CD8-positive, alpha-beta memory T cell (primary cell): ENCODE measurements around the gene REEP5. TPM values are rescaled to one million over a fixed set of nuclear protein-coding genes. Genes with fewer than 3 reads are reported as not detected.

ENCODE experiments used
- CTCF ChIA-PET: fragments of 350-600 bp; sonication (Branson Sonifier 250); formaldehyde crosslinking; loops from one replicate; lab custom pipeline; 2021; ENCODE audit warnings: antibody characterized with exemption; lab: Charles Lee
- POLR2A ChIA-PET: fragments of 350-600 bp; sonication (Branson Sonifier 250); formaldehyde crosslinking; loops from one replicate; lab custom pipeline; 2021; ENCODE audit warnings: antibody characterized with exemption; lab: Charles Lee
- DNase-seq, 5 donors: peaks; one replicate each; pipeline versions ENCODE4 v3.0.0 to v3.0.0-alpha.2; 2020 to 2022; ENCODE audit warnings: mixed read lengths in 1 of 5
- H3K27ac ChIP-seq: one replicate; pipeline ENCODE4 v1.7.0; 2013; ENCODE audit warnings: low read depth, mild to moderate bottlenecking, low read length, moderate library complexity
- H3K27me3 ChIP-seq: 2 replicates; pipeline ENCODE4 v1.7.0; 2013; ENCODE audit warnings: low read length, mild to moderate bottlenecking; ENCODE audit not compliant: insufficient read depth, poor library complexity, severe bottlenecking
- H3K36me3 ChIP-seq: 2 replicates; pipeline ENCODE4 v1.7.0; 2013; ENCODE audit warnings: mild to moderate bottlenecking, low read length, moderate library complexity; ENCODE audit not compliant: insufficient read depth
- H3K4me1 ChIP-seq: 2 replicates; pipeline ENCODE4 v1.7.0; 2013; ENCODE audit warnings: mild to moderate bottlenecking, low read length, moderate library complexity; ENCODE audit not compliant: insufficient read depth
- H3K4me3 ChIP-seq: 2 replicates; pipeline ENCODE4 v1.7.0; 2013; ENCODE audit warnings: mild to moderate bottlenecking, low read length
- H3K9me3 ChIP-seq: 2 replicates; pipeline ENCODE4 v1.7.0; 2013; ENCODE audit warnings: mild to moderate bottlenecking, low read length
- H3K27ac Mint-ChIP-seq, 8 donors: one replicate each; pipeline ENCODE4 v1.8.0; 2020 to 2021; ENCODE audit warnings: mixed read lengths in 8 of 8, mild to moderate bottlenecking in 6 of 8, inconsistent platforms in 3 of 8, moderate library complexity in 3 of 8
- H3K27me3 Mint-ChIP-seq, 2 donors: one replicate each; pipeline ENCODE4 v1.8.0; 2020 to 2021; ENCODE audit warnings: mixed read lengths in 2 of 2, mild to moderate bottlenecking in 1 of 2, moderate library complexity in 1 of 2
- H3K36me3 Mint-ChIP-seq, 3 donors: one replicate each; pipeline ENCODE4 v1.8.0; 2020 to 2021; ENCODE audit warnings: mixed read lengths in 3 of 3, inconsistent platforms in 1 of 3, mild to moderate bottlenecking in 1 of 3
- H3K4me1 Mint-ChIP-seq, 3 donors: one replicate each; pipeline ENCODE4 v1.8.0; 2020 to 2021; ENCODE audit warnings: mixed read lengths in 3 of 3, inconsistent platforms in 1 of 3, mild to moderate bottlenecking in 1 of 3
- H3K4me3 Mint-ChIP-seq, 7 donors: one replicate each; pipeline ENCODE4 v1.8.0; 2020 to 2021; ENCODE audit warnings: mixed read lengths in 7 of 7, mild to moderate bottlenecking in 6 of 7, moderate library complexity in 4 of 7, inconsistent platforms in 2 of 7
- H3K9me3 Mint-ChIP-seq, 5 donors: one replicate each; pipeline ENCODE4 v1.8.0; 2020 to 2022; ENCODE audit warnings: mixed read lengths in 5 of 5, mild to moderate bottlenecking in 3 of 5, moderate library complexity in 2 of 5, inconsistent platforms in 1 of 5
- polyA plus RNA-seq: library from polyadenylated mRNA; unstranded; fragments of 300-500 nt; fragmentation: Illumina TruSeq; gene quantifications from one replicate; pipeline ENCODE4 v1.2.3, GENCODE V29; 2021
- total RNA-seq, 2 experiments: library from RNA; stranded (reverse); gene quantifications; one replicate each; pipeline ENCODE4 v1.2.3, GENCODE V29; 2021

The REEP5 gene
- total and polyA plus RNA-seq, 3 experiments from 2014 or later: 63.5 to 121 (median 74.0) TPM

GRCh38 chr5:112929336-112930081 lies 7.5 kb upstream of the REEP5 start:
- ChIA-PET POLR2A (interaction anchor here (0.9 to 1.5 kb wide), 2 partner anchors 17 to 47 kb away, joined by 5 read pairs; partner anchors contain the start of gene DCP2), CTCF (interaction anchor here (1.1 kb wide), 1 partner anchor 32 kb away, joined by 4 read pairs; no protein-coding TSS in a partner anchor)

GRCh38 chr5:112923988-112924387 lies 2.0 kb upstream of the REEP5 start:
- Mint-ChIP-seq H3K4me1 (peaks cover 61 to 66% (median 64%) of the 10 kb centered on the region in 3 donors), H3K27me3 (peaks cover 0 to 1% of the 10 kb centered on the region in 2 donors), H3K36me3 (peaks cover 0 to 17% (median under 1%) of the 10 kb centered on the region in 3 donors), H3K9me3 (no peaks in the 10 kb centered on the region), H3K4me3 (peak overlapping the region; percentile 76 to 99 (median 89)), H3K27ac (peak overlapping the region; percentile 88 to 99 (median 95))
- Histone ChIP-seq H3K36me3 (no peaks in the 10 kb centered on the region), H3K27me3 (no peaks in the 10 kb centered on the region), H3K4me3 (no peak overlapping the region), H3K4me1 (peaks cover 60% of the 10 kb centered on the region), H3K9me3 (no peaks in the 10 kb centered on the region), H3K27ac (peak overlapping the region; percentile 53)
- ChIA-PET POLR2A (interaction anchor here (0.6 to 3.4 kb wide), 2 partner anchors 52 to 762 kb away, joined by 6 to 21 read pairs; partner anchors contain the start of gene DCP2), CTCF (interaction anchor here (2.6 to 4.7 kb wide), 2 partner anchors 40 to 76 kb away, joined by 7 to 28 read pairs; no protein-coding TSS in a partner anchor)
- no peak for DNase-seq

More at GRCh38 chr5:112929336-112930081, 7.5 kb upstream of the REEP5 start:
- Mint-ChIP-seq H3K4me3 (peak overlapping the region; percentile 37 to 84 (median 73)), H3K27ac (peak overlapping the region; percentile 34 to 97 (median 91)), H3K4me1 (peaks cover 42 to 55% (median 46%) of the 10 kb centered on the region in 3 donors), H3K36me3 (no peaks in the 10 kb centered on the region), H3K27me3 (no peaks in the 10 kb centered on the region), H3K9me3 (no peaks in the 10 kb centered on the region)
- peaks cover 38% of the 10 kb centered on the region for H3K4me1 ChIP-seq
- H3K27me3 ChIP-seq: no peaks in the 10 kb centered on the region
- peak overlapping the region; percentile 35 for H3K4me3 ChIP-seq
- DNase-seq: no peak
- no peaks in the 10 kb centered on the region for H3K36me3 ChIP-seq
- H3K27ac ChIP-seq: no peak overlapping the region
- no peaks in the 10 kb centered on the region for H3K9me3 ChIP-seq

- Histone ChIP-seq H3K36me3 (peaks cover 5% of the 10 kb centered on the region), H3K27ac (peak overlapping the region; percentile 53), H3K9me3 (no peaks in the 10 kb centered on the region), H3K27me3 (no peaks in the 10 kb centered on the region), H3K4me1 (peaks cover 60% of the 10 kb centered on the region), H3K4me3 (peak overlapping the region; percentile 68)
- Mint-ChIP-seq H3K4me1 (peaks cover 61 to 66% (median 64%) of the 10 kb centered on the region in 3 donors), H3K4me3 (peak overlapping the region; percentile 76 to 99 (median 89)), H3K9me3 (no peaks in the 10 kb centered on the region), H3K36me3 (peaks cover 0 to 23% (median 7%) of the 10 kb centered on the region in 3 donors), H3K27ac (peak overlapping the region; percentile 88 to 99 (median 95)), H3K27me3 (peaks cover 0 to 1% of the 10 kb centered on the region in 2 donors)
- peak; percentile 16 to 74 (median 62) for DNase-seq
- POLR2A ChIA-PET: interaction anchor here (0.6 to 3.4 kb wide), 3 partner anchors 40 to 62 kb away, joined by 3 to 21 read pairs (median 5); partner anchors contain the start of genes DCP2 and SRP19
- CTCF ChIA-PET: interaction anchor here (0.7 to 4.7 kb wide), 9 partner anchors 38 to 166 kb away, joined by 3 to 28 read pairs (median 5); partner anchors contain the start of genes DCP2 and SRP19
Observed at GRCh38 chr5:112923148-112923917, 1.3 kb upstream of the REEP5 start.

- peak overlapping the region; percentile 81 for H3K4me3 ChIP-seq
- H3K27ac Mint-ChIP-seq: peak overlapping the region; percentile 80 to 96 (median 92)
- DNase-seq: peak; percentile 39 to 71 (median 54)
- H3K4me3 Mint-ChIP-seq: peak overlapping the region; percentile 76 to 95 (median 93)
- no peaks in the 10 kb centered on the region for H3K27me3 ChIP-seq
- H3K27ac ChIP-seq: peak overlapping the region; percentile 88
- peaks cover 73 to 76% (median 74%) of the 10 kb centered on the region in 3 donors for H3K4me1 Mint-ChIP-seq
- no peaks in the 10 kb centered on the region for H3K9me3 ChIP-seq
- POLR2A ChIA-PET: interaction anchor here (0.7 to 3.4 kb wide), 6 partner anchors 10 to 593 kb away, joined by 3 to 21 read pairs (median 5); partner anchors contain the start of genes DCP2, SRP19 and YTHDC2
- CTCF ChIA-PET: interaction anchor here (0.6 to 4.7 kb wide), 13 partner anchors 14 to 213 kb away, joined by 3 to 28 read pairs (median 3); partner anchors contain the start of gene DCP2
- H3K36me3 ChIP-seq: peaks cover 10% of the 10 kb centered on the region
- peaks cover 0 to 42% (median 14%) of the 10 kb centered on the region in 3 donors for H3K36me3 Mint-ChIP-seq
- peaks cover 0 to 1% of the 10 kb centered on the region in 2 donors for H3K27me3 Mint-ChIP-seq
- H3K9me3 Mint-ChIP-seq: no peaks in the 10 kb centered on the region
- H3K4me1 ChIP-seq: peaks cover 71% of the 10 kb centered on the region
Observed at GRCh38 chr5:112921026-112921832, 798 bp downstream of the REEP5 start.

- POLR2A ChIA-PET: interaction anchor here (0.6 to 2.4 kb wide), 3 partner anchors 9 to 121 kb away, joined by 3 to 15 read pairs (median 5); partner anchors contain the start of gene SRP19
- H3K27ac Mint-ChIP-seq: peak overlapping the region in 6 of 8 donors; percentile 23 to 95 (median 66)
- Histone ChIP-seq H3K9me3 (no peaks in the 10 kb centered on the region), H3K4me3 (no peak overlapping the region), H3K36me3 (peaks cover 10% of the 10 kb centered on the region), H3K4me1 (peaks cover 79% of the 10 kb centered on the region), H3K27ac (no peak overlapping the region), H3K27me3 (no peaks in the 10 kb centered on the region)
- no peaks in the 10 kb centered on the region for H3K9me3 Mint-ChIP-seq
- peak overlapping the region; percentile 58 to 95 (median 93) for H3K4me3 Mint-ChIP-seq
- CTCF ChIA-PET: interaction anchor here (4.7 kb wide), 1 partner anchor 44 kb away, joined by 28 read pairs; no protein-coding TSS in a partner anchor
- peaks cover 85 to 88% (median 87%) of the 10 kb centered on the region in 3 donors for H3K4me1 Mint-ChIP-seq
- H3K27me3 Mint-ChIP-seq: peaks cover 0 to 1% of the 10 kb centered on the region in 2 donors
- no peak for DNase-seq
- peaks cover 0 to 51% (median 19%) of the 10 kb centered on the region in 3 donors for H3K36me3 Mint-ChIP-seq
Observed at GRCh38 chr5:112919972-112920371, 2.1 kb downstream of the REEP5 start.

GRCh38 chr5:112918679-112919078 lies 3.3 kb downstream of the REEP5 start:
- no peak overlapping the region for H3K4me3 ChIP-seq
- POLR2A ChIA-PET: interaction anchor here (0.6 to 0.7 kb wide), 2 partner anchors 40 to 57 kb away, joined by 4 to 8 read pairs; partner anchors contain the start of gene SRP19
- H3K36me3 Mint-ChIP-seq: peaks cover 0 to 59% (median 20%) of the 10 kb centered on the region in 3 donors
- no peaks in the 10 kb centered on the region for H3K27me3 ChIP-seq
- no peaks in the 10 kb centered on the region for H3K9me3 Mint-ChIP-seq
- H3K27me3 Mint-ChIP-seq: peaks cover 0 to 1% of the 10 kb centered on the region in 2 donors
- peaks cover 82 to 85% (median 85%) of the 10 kb centered on the region in 3 donors for H3K4me1 Mint-ChIP-seq
- H3K27ac ChIP-seq: no peak overlapping the region
- peak overlapping the region; percentile 2 to 94 (median 69) for H3K4me3 Mint-ChIP-seq
- peaks cover 70% of the 10 kb centered on the region for H3K4me1 ChIP-seq
- no peak for DNase-seq
- no peaks in the 10 kb centered on the region for H3K9me3 ChIP-seq
- CTCF ChIA-PET: no interaction called here
- H3K27ac Mint-ChIP-seq: peak overlapping the region; percentile 9 to 87 (median 68)
- H3K36me3 ChIP-seq: peaks cover 10% of the 10 kb centered on the region
